Osteoblast (primary cell): ENCODE results near the gene NCKAP5. TPM values are rescaled to one million over a fixed set of nuclear protein-coding genes. Genes with fewer than 3 reads are reported as not detected.

ENCODE experiments used
- DNase-seq: peaks from one replicate; pipeline ENCODE4 v3.0.0; 2011; ENCODE audit warnings: low spot score, mixed read lengths; ENCODE audit not compliant: insufficient read length; ENCODE audit errors: missing footprints
- H2AFZ ChIP-seq: 2 replicates; pipeline ENCODE4 v1.6.0; 2011; ENCODE audit warnings: mild to moderate bottlenecking, low read length
- H3K27ac ChIP-seq: 2 replicates; pipeline ENCODE4 v1.5.1; 2011; ENCODE audit warnings: mild to moderate bottlenecking, low read depth, low read length, moderate library complexity
- H3K27me3 ChIP-seq: 2 replicates; pipeline ENCODE4 v1.6.0; 2012; ENCODE audit warnings: mild to moderate bottlenecking, control low read depth, inconsistent platforms, low read length, moderate library complexity; ENCODE audit not compliant: insufficient read depth
- H3K36me3 ChIP-seq: 2 replicates; pipeline ENCODE4 v1.5.1; 2011; ENCODE audit warnings: mild to moderate bottlenecking, low read length, control low read depth, moderate library complexity; ENCODE audit not compliant: insufficient read depth
- H3K4me1 ChIP-seq: 2 replicates; pipeline ENCODE4 v1.5.1; 2011; ENCODE audit warnings: mild to moderate bottlenecking, low read length, control low read depth, moderate library complexity; ENCODE audit not compliant: insufficient read depth
- H3K4me2 ChIP-seq: 2 replicates; pipeline ENCODE4 v1.6.0; 2011; ENCODE audit warnings: mild to moderate bottlenecking, low read length; ENCODE audit not compliant: insufficient read depth
- H3K4me3 ChIP-seq: fragments of 200-600 bp; sonication (generic); 3 replicates; pipeline ENCODE4 v1.5.1; 2012; ENCODE audit warnings: mild to moderate bottlenecking, low read length, inconsistent platforms; ENCODE audit not compliant: insufficient read depth
- H3K79me2 ChIP-seq: 2 replicates; pipeline ENCODE4 v1.6.0; 2012; ENCODE audit warnings: mild to moderate bottlenecking, low read length, control low read depth, inconsistent platforms; ENCODE audit not compliant: insufficient read depth
- H3K9me3 ChIP-seq: 2 replicates; pipeline ENCODE4 v1.5.1; 2011; ENCODE audit warnings: low read depth, low read length, control low read depth
- H4K20me1 ChIP-seq: 2 replicates; pipeline ENCODE4 v1.6.0; 2012; ENCODE audit warnings: mild to moderate bottlenecking, low read length, control low read depth; ENCODE audit not compliant: insufficient read depth
- total RNA-seq: library from RNA; depleted of rRNA; stranded (reverse); fragments of >200 nt; gene quantifications from 2 replicates; pipeline ENCODE4 v1.2.3, GENCODE V29; 2012
- TF ChIP-seq, protein P1 (sequence below): IDR thresholded peaks from 2 replicates; pipeline ENCODE4 v1.5.1; 2011; ENCODE audit warnings: mild to moderate bottlenecking, low read depth, low read length, moderate library complexity; ENCODE audit errors: extremely low read depth

The NCKAP5 gene
- total RNA-seq, 1 donor = 1.8 TPM

- DNase-seq = no peak
- no peak overlapping the region for H3K4me2 ChIP-seq
- no peaks in the 10 kb centered on the region for H3K9me3 ChIP-seq
- no peak overlapping the region for H3K27ac ChIP-seq
- H3K27me3 ChIP-seq = peaks cover 10% of the 10 kb centered on the region
- TF ChIP-seq, protein P1, sequence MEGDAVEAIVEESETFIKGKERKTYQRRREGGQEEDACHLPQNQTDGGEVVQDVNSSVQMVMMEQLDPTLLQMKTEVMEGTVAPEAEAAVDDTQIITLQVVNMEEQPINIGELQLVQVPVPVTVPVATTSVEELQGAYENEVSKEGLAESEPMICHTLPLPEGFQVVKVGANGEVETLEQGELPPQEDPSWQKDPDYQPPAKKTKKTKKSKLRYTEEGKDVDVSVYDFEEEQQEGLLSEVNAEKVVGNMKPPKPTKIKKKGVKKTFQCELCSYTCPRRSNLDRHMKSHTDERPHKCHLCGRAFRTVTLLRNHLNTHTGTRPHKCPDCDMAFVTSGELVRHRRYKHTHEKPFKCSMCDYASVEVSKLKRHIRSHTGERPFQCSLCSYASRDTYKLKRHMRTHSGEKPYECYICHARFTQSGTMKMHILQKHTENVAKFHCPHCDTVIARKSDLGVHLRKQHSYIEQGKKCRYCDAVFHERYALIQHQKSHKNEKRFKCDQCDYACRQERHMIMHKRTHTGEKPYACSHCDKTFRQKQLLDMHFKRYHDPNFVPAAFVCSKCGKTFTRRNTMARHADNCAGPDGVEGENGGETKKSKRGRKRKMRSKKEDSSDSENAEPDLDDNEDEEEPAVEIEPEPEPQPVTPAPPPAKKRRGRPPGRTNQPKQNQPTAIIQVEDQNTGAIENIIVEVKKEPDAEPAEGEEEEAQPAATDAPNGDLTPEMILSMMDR = no peak
- H3K4me3 ChIP-seq = no peak overlapping the region
- H3K4me1 ChIP-seq = no peaks in the 10 kb centered on the region
- no peaks in the 10 kb centered on the region for H3K79me2 ChIP-seq
- H2AFZ ChIP-seq = no peak overlapping the region
- H4K20me1 ChIP-seq = no peaks in the 10 kb centered on the region
- H3K36me3 ChIP-seq = no peaks in the 10 kb centered on the region
Observed at GRCh38 chr2:133500917-133501316, 67.3 kb downstream of the NCKAP5 start.

- Histone ChIP-seq H3K27ac (no peak overlapping the region), H3K36me3 (no peaks in the 10 kb centered on the region), H3K27me3 (peaks cover 10% of the 10 kb centered on the region), H4K20me1 (no peaks in the 10 kb centered on the region), H3K4me1 (no peaks in the 10 kb centered on the region), H3K79me2 (no peaks in the 10 kb centered on the region), H2AFZ (no peak overlapping the region), H3K9me3 (no peaks in the 10 kb centered on the region), H3K4me3 (no peak overlapping the region), H3K4me2 (no peak overlapping the region)
- no peak for DNase-seq
- TF ChIP-seq, protein P1 = no peak
Observed at GRCh38 chr2:133498662-133499585, 69.3 kb downstream of the NCKAP5 start.

DNA sequence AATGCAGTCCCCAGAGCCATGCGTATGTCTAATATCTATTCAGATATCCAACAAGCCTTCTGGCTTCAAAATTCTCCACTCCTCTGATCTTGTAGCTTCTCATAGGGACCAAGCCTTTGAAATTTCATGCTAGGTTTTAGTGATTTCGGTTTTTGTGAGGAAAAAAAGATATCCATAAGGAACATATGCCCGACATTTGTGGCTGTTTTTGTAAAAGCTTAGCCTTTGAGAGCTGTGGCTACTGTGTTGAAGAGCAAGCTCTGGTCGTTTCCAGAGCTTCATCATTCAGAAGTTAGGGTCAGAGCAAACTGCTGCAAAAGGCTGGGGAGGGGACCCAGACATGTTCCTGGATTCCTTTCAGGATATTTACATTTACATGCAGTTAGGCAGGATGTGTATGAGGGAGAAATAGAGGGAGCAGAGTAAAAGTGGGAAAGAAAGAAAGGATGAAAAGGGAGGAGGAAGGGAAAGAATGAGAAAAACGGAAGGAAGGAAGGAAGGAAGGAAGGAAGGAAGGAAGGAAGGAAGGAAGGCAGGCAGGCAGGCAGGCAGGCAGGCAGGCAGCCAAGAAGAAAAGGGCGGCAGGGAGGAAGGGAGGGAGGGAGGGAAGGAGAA is 70.2 kb downstream of the NCKAP5 start:
- Histone ChIP-seq H3K9me3 (no peaks in the 10 kb centered on the region), H3K27me3 (peaks cover 10% of the 10 kb centered on the region), H3K27ac (no peak overlapping the region), H2AFZ (no peak overlapping the region), H3K36me3 (no peaks in the 10 kb centered on the region), H3K4me1 (no peaks in the 10 kb centered on the region), H3K79me2 (no peaks in the 10 kb centered on the region), H4K20me1 (no peaks in the 10 kb centered on the region), H3K4me3 (no peak overlapping the region), H3K4me2 (no peak overlapping the region)
- DNase-seq = no peak
- TF ChIP-seq, protein P1 = no peak

DNA sequence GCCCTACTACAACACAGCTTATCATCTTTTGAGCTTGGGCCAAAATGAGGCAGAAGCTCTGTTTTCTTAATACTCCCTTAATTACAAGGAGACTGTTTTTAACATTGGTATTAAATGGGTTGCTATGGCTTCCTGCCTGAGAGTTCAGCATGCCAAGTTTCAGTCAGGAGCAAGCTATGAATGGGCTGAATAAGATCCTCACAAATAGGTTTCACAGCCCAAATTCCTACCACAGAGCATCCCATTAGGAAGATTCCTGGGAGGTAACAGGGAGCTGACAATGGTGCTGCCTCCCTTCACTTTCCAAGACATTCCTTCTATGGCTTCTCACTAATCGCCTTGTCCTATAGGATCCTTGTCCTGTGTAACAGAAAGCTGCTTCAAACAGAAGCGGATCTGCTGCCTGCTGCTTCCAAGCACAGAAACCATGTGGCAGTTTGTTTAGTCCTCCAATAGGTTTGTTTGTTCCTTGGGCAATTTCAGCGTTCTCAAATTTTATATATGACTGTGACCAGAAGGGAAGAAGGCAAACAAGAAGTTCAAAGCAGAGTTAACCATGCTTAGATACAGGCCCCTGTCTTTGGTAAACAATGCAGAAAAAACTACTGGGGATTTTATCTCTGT is 70.9 kb downstream of the NCKAP5 start:
- Histone ChIP-seq H2AFZ (no peak overlapping the region), H3K27me3 (peaks cover 10% of the 10 kb centered on the region), H3K9me3 (no peaks in the 10 kb centered on the region), H3K4me3 (no peak overlapping the region), H3K79me2 (no peaks in the 10 kb centered on the region), H3K27ac (no peak overlapping the region), H4K20me1 (no peaks in the 10 kb centered on the region), H3K4me1 (no peaks in the 10 kb centered on the region), H3K36me3 (no peaks in the 10 kb centered on the region), H3K4me2 (no peak overlapping the region)
- DNase-seq = no peak
- TF ChIP-seq, protein P1 = no peak
